Subcutaneous abdominal adipose tissue (tissue), 5 donors: ENCODE data around the gene CHST10.
"Not testable (repeated sequence)": the region's sequence is repeated elsewhere in the genome, so short reads cannot be mapped to it uniquely, and the experiment has no call there.

ENCODE experiments used
- H3K27ac ChIP-seq: one replicate; pipeline ENCODE4 v1.7.0; 2013; ENCODE audit warnings: low read depth, mild to moderate bottlenecking, inconsistent platforms, low read length, moderate library complexity
- H3K27me3 ChIP-seq, 5 donors: one replicate each; pipeline ENCODE4 v1.7.0; 2013; ENCODE audit warnings: low read length in 5 of 5, inconsistent platforms in 1 of 5; ENCODE audit not compliant: control insufficient read depth in 5 of 5, insufficient read depth in 4 of 5
- H3K36me3 ChIP-seq, 5 donors: one replicate each; pipeline ENCODE4 v1.7.0; 2013; ENCODE audit warnings: low read length in 5 of 5; ENCODE audit not compliant: control insufficient read depth in 5 of 5, insufficient read depth in 5 of 5
- H3K4me1 ChIP-seq, 5 donors: one replicate each; pipeline ENCODE4 v1.7.0; 2013; ENCODE audit warnings: low read length in 5 of 5, mild to moderate bottlenecking in 3 of 5, moderate library complexity in 1 of 5; ENCODE audit not compliant: control insufficient read depth in 5 of 5, insufficient read depth in 5 of 5
- H3K4me3 ChIP-seq, 5 donors: one replicate each; pipeline ENCODE4 v1.7.0; 2013; ENCODE audit warnings: low read length in 5 of 5, low read depth in 1 of 5
- H3K9ac ChIP-seq, 5 donors: one replicate each; pipeline ENCODE4 v1.7.0; 2013; ENCODE audit warnings: low read length in 5 of 5, mild to moderate bottlenecking in 4 of 5, moderate library complexity in 3 of 5
- H3K9me3 ChIP-seq, 5 donors: one replicate each; pipeline ENCODE4 v1.7.0; 2013; ENCODE audit warnings: low read length in 5 of 5; ENCODE audit not compliant: control insufficient read depth in 5 of 5
- donor health status: healthy.
- donor health status: healthy.
- donor health status: healthy.
- donor health status: healthy.
- donor health status: healthy.

The CHST10 gene

DNA sequence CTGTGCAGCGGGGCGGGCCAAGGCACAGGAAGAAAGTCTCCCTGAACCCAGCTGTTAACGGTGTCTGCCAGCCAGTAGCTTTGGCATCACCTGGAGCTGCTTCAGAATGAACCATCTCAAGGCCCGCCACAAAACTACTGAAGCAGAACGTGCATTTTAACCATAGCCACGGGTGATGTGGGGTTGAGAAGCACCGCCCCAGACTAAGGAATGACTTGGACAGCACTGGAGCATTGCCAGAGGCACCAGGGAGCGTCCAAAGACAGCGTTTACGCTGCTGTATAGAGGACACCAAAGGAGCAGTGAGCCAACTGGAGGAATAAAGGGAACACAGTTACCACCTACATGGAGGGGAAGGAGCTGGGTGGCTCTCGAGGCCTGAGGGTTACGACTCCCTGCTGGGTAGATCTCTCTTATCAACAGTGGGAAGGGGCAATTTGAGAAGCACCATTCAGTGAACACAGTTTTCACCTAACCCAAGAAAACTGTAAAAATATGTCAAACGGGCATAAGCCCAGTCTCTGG lies 66.7 kb downstream of the CHST10 start:
- Histone ChIP-seq H3K9me3 (no peaks in the 10 kb centered on the region), H3K4me1 (peaks cover 0 to 4% (median 0%) of the 10 kb centered on the region in 5 donors), H3K27ac (no peak overlapping the region), H3K4me3 (peak overlapping the region in 1 of 5 donors; percentile 23), H3K9ac (no peak overlapping the region), H3K27me3 (peaks cover 0 to 4% (median 0%) of the 10 kb centered on the region in 5 donors), H3K36me3 (no peaks in the 10 kb centered on the region)

DNA sequence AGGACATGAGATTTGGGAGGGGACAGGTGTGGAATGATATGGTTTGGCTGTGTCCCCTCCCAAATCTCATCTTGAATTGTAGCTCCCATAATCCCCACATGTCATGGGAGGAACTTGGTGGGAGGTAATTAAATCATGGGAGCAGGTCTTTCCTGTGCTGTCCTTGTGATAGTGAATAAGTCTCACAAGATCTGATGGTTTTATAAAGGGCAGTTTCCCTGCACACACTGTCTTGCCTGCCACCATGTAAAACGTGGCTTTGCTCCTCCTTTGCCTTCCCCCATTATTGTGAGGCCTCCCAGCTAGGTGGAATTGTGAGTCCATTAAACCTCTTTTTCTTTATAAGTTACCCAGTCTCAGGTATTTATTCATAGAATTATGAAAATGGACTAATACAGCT lies 72.3 kb downstream of the CHST10 start:
- not testable (repeated sequence) for H3K4me3 ChIP-seq, H3K27me3 ChIP-seq, H3K27ac ChIP-seq, H3K9me3 ChIP-seq, H3K36me3 ChIP-seq, H3K4me1 ChIP-seq, H3K9ac ChIP-seq

DNA sequence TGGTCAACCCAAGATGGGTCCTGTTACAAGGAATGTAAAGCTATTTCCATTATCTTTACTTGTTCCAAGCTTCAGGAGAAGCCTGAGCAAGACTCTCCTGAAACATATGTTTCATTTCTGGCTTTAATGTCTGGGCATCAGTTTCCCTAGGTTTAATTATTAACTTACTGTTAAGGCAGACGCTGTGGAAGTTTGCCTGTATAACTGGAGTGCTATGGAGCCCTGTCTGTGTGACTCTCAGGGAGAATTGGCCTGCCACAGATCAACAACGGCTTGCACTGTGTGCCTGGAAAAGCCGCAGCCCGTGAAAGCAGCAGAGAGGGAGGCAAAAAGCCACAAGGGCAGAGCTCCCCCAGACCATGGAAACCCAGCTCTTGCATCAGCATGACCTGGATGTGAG lies 73.0 kb downstream of the CHST10 start:
- Histone ChIP-seq H3K9ac (no peak overlapping the region), H3K4me1 (no peaks in the 10 kb centered on the region), H3K9me3 (no peaks in the 10 kb centered on the region), H3K36me3 (no peaks in the 10 kb centered on the region), H3K27me3 (peaks cover 0 to 8% (median 4%) of the 10 kb centered on the region in 5 donors), H3K27ac (no peak overlapping the region), H3K4me3 (no peak overlapping the region)

DNA sequence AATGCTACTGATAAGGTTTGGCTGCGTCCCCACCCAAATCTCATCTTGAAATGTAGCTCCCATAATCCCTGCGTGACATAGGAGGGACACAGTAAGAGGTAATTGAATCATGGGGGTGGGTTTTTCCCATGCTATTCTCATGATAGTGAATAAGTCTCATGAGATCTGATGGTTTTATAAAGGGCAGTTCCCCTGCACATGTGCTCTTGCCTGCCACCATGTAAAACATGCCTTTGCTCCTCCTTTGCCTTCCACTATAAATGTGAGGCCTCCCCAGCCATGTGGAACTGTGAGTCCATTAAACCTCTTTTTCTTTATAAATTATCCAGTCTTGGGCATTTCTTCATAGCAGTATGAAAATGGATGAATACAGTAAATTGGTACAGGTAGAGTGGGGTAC lies 75.0 kb downstream of the CHST10 start:
- not testable (repeated sequence) for H3K4me3 ChIP-seq, H3K27ac ChIP-seq, H3K9ac ChIP-seq, H3K9me3 ChIP-seq, H3K36me3 ChIP-seq, H3K4me1 ChIP-seq
- H3K27me3 ChIP-seq = peaks cover 0 to 13% (median 4%) of the 10 kb centered on the region in 5 donors
